Keratinocyte (primary cell): ENCODE measurements around the gene VIPR2. TPM values are rescaled to one million over a fixed set of nuclear protein-coding genes. Genes with fewer than 3 reads are reported as not detected.

Source experiments
- DNase-seq: peaks from one replicate; pipeline ENCODE4 v3.0.0-alpha.2; 2011; ENCODE audit warnings: low read depth, missing footprints, low spot score
- FAIRE-seq: peaks from 2 replicates; lab custom pipeline; 2011; peaks lifted over from hg19 to GRCh38; lab: Jason Lieb, UNC
- H2AFZ ChIP-seq: 2 replicates; pipeline ENCODE4 v1.6.0; 2012; ENCODE audit warnings: low read length, control low read depth, inconsistent platforms; ENCODE audit not compliant: control insufficient read depth
- H3K27ac ChIP-seq: 2 replicates; pipeline ENCODE4 v1.5.1; 2011; ENCODE audit warnings: low read length; ENCODE audit not compliant: control insufficient read depth, insufficient read depth
- H3K27me3 ChIP-seq: 3 replicates; pipeline ENCODE4 v1.6.0; 2011; ENCODE audit warnings: low read length; ENCODE audit not compliant: control insufficient read depth, insufficient read depth; ENCODE audit errors: extremely low read depth
- H3K36me3 ChIP-seq, 2 experiments: 2 replicates in 1 of 2; 3 replicates in 1 of 2; pipeline ENCODE4 v1.5.1; 2011; ENCODE audit warnings: low read length in 2 of 2, mild to moderate bottlenecking in 1 of 2; ENCODE audit not compliant: control insufficient read depth in 2 of 2, insufficient read depth in 2 of 2; ENCODE audit errors: extremely low read depth in 1 of 2
- H3K4me1 ChIP-seq: 3 replicates; pipeline ENCODE4 v1.5.1; 2011; ENCODE audit warnings: low read length; ENCODE audit not compliant: control insufficient read depth, insufficient read depth; ENCODE audit errors: extremely low read depth
- H3K4me2 ChIP-seq: 3 replicates; pipeline ENCODE4 v1.6.0; 2011; ENCODE audit warnings: low read depth, low read length; ENCODE audit not compliant: control insufficient read depth, insufficient read depth; ENCODE audit errors: extremely low read depth
- H3K4me3 ChIP-seq, 3 experiments: fragments of 200-600 bp in 1 of 3; sonication (generic) in 1 of 3; 2 replicates in 2 of 3; 3 replicates in 1 of 3; pipeline ENCODE4 v1.5.1; 2011 to 2016; ENCODE audit warnings: low read length in 3 of 3, mild to moderate bottlenecking in 3 of 3, control low read depth in 2 of 3, inconsistent platforms in 1 of 3, low read depth in 1 of 3, mixed read lengths in 1 of 3, mixed run types in 1 of 3, moderate library complexity in 1 of 3; ENCODE audit not compliant: control insufficient read depth in 2 of 3, insufficient read depth in 2 of 3; ENCODE audit errors: extremely low read depth in 1 of 3
- H3K79me2 ChIP-seq: 2 replicates; pipeline ENCODE4 v1.6.0; 2012; ENCODE audit warnings: low read length; ENCODE audit not compliant: control insufficient read depth, insufficient read depth
- H3K9ac ChIP-seq: 3 replicates; pipeline ENCODE4 v1.6.0; 2011; ENCODE audit warnings: low read length; ENCODE audit not compliant: control insufficient read depth, insufficient read depth; ENCODE audit errors: extremely low read depth
- H3K9me1 ChIP-seq: 3 replicates; pipeline ENCODE4 v1.6.0; 2011; ENCODE audit warnings: low read length; ENCODE audit not compliant: control insufficient read depth, insufficient read depth; ENCODE audit errors: extremely low read depth
- H3K9me3 ChIP-seq: 2 replicates; pipeline ENCODE4 v1.5.1; 2012; ENCODE audit warnings: low read depth, low read length; ENCODE audit not compliant: control insufficient read depth
- H4K20me1 ChIP-seq: 3 replicates; pipeline ENCODE4 v1.6.0; 2011; ENCODE audit warnings: low read length; ENCODE audit not compliant: control insufficient read depth, insufficient read depth; ENCODE audit errors: extremely low read depth
- CTCF ChIP-seq, 3 experiments: IDR thresholded peaks in 1 of 3; conservative IDR thresholded peaks in 1 of 3; optimal IDR thresholded peaks in 1 of 3; 2 replicates in 2 of 3; 3 replicates in 1 of 3; pipeline versions ENCODE3 to v1.5.1; 2011; ENCODE audit warnings: low read length in 3 of 3, mild to moderate bottlenecking in 3 of 3, moderate library complexity in 2 of 3, control low read depth in 1 of 3, inconsistent platforms in 1 of 3; ENCODE audit not compliant: insufficient read depth in 2 of 3; ENCODE audit errors: extremely low read depth in 1 of 3
- EZH2 ChIP-seq: IDR thresholded peaks from one replicate; pipeline ENCODE4 v1.6.1; 2012; ENCODE audit warnings: inconsistent platforms, mild to moderate bottlenecking, low read length, moderate library complexity
- dilution Hi-C: fragments of 300-500 bp; cut with MboI; formaldehyde crosslinking; loops from one replicate; pipeline ENCODE4 v1.7.0; 2020; ENCODE audit warnings: low sequenced_read_pairs; ENCODE audit not compliant: extremely low pct_ligation_motif_present
- polyA plus RNA-seq, 5 experiments: library from polyadenylated mRNA; depleted of rRNA in 3 of 5; stranded (reverse) in 3 of 5; stranded (forward) in 1 of 5; unstranded in 1 of 5; fragments of >200 nt; gene quantifications; 1 replicate in 1 of 5; 2 replicates in 3 of 5; 3 replicates in 1 of 5; pipeline versions ENCODE4 v1.2.1 to v1.2.3, GENCODE V29; 2011 to 2012; ENCODE audit warnings: missing spikeins in 2 of 5, low read depth in 1 of 5, low replicate concordance in 1 of 5

The VIPR2 gene
- polyA plus RNA-seq, 1 donor (not counting 4 experiments of a cell fraction or from before 2014, with no cell fraction given) = not detected

- Histone ChIP-seq H3K27ac (no peak overlapping the region), H4K20me1 (no peaks in the 10 kb centered on the region), H3K4me2 (no peak overlapping the region), H3K9me1 (no peaks in the 10 kb centered on the region), H3K79me2 (no peaks in the 10 kb centered on the region), H2AFZ (no peak overlapping the region), H3K9me3 (peaks cover 3% of the 10 kb centered on the region), H3K4me1 (no peaks in the 10 kb centered on the region), H3K4me3 (no peak overlapping the region), H3K27me3 (no peaks in the 10 kb centered on the region), H3K9ac (no peak overlapping the region), H3K36me3 (no peaks in the 10 kb centered on the region)
- TF ChIP-seq EZH2 (no peak), CTCF (optimal IDR thresholded peaks at IDR 0.05 in 1 of 3, IDR thresholded peaks at IDR 0.05 in 1 of 3, conservative IDR thresholded peaks at IDR 0.05 in 1 of 3; ENCODE audit: extremely low read depth in 1 of 3, insufficient read depth in 2 of 3, low read length in 3 of 3) (no peak)
- dilution Hi-C loops = no loop called here
- no peak for DNase-seq
- no peak for FAIRE-seq
Measured at GRCh38 chr7:159121068-159121467, 23.6 kb downstream of the VIPR2 start.

GRCh38 chr7:159120540-159120919, 24.1 kb downstream of the VIPR2 start:
- TF ChIP-seq CTCF (optimal IDR thresholded peaks at IDR 0.05 in 1 of 3, IDR thresholded peaks at IDR 0.05 in 1 of 3, conservative IDR thresholded peaks at IDR 0.05 in 1 of 3; ENCODE audit: extremely low read depth in 1 of 3, insufficient read depth in 2 of 3, low read length in 3 of 3) (no peak), EZH2 (no peak)
- no peak overlapping the region for H3K4me2 ChIP-seq
- no peak for FAIRE-seq
- no peaks in the 10 kb centered on the region for H3K79me2 ChIP-seq
- H2AFZ ChIP-seq = no peak overlapping the region
- no peaks in the 10 kb centered on the region for H3K4me1 ChIP-seq
- no peaks in the 10 kb centered on the region for H3K36me3 ChIP-seq
- no peak overlapping the region for H3K27ac ChIP-seq
- no peak for DNase-seq
- H3K27me3 ChIP-seq = no peaks in the 10 kb centered on the region
- no peaks in the 10 kb centered on the region for H3K9me1 ChIP-seq
- peaks cover 3% of the 10 kb centered on the region for H3K9me3 ChIP-seq
- no peaks in the 10 kb centered on the region for H4K20me1 ChIP-seq
- dilution Hi-C loops = no loop called here
- H3K4me3 ChIP-seq = no peak overlapping the region
- H3K9ac ChIP-seq = no peak overlapping the region
